Endometrial microvascular endothelial cells (primary cell): ENCODE data around the gene GAPT. TPM values are rescaled to one million over a fixed set of nuclear protein-coding genes. Genes with fewer than 3 reads are reported as not detected.
"Not testable (repeated sequence)": the region's sequence is repeated elsewhere in the genome, so short reads cannot be mapped to it uniquely, and the experiment has no call there.

Experiments used
- in situ Hi-C: cut with HindIII; loops from 2 replicates; pipeline ENCODE4 v1.10.0; 2017; ENCODE audit warnings: low sequenced_read_pairs, low pct_unique_long_range_greater_than_20kb; ENCODE audit errors: inconsistent ontology term
- total RNA-seq: library from RNA; depleted of rRNA; stranded (reverse); fragments of >200 nt; gene quantifications from one replicate; pipeline ENCODE4 v1.2.3, GENCODE V29; 2015; ENCODE audit errors: inconsistent ontology term

GAPT gene
- total RNA-seq, 1 donor from 2014 or later, result not detected

DNA sequence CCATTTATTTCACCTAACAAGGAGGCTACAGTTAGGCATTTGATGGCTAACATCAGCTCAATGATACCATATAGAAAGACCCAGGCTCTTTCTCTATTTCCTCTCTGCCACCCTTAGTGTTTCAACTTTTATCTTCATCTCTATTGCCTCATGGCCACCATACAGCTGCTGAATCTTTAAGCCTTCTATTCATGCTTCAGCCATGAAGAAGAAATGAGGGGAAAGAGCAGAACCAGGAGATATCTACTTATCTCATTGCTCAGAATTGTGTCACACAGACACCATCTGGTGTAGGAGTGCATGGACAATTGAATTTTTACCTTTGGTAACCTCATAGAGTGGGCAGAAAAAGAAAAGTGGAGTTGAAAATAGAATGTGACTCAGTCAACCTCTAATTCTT is 6.7 kb downstream of the GAPT start:
- in situ Hi-C loops, result no loop called here

GRCh38 chr5:58498340-58498942 is 7.2 kb downstream of the GAPT start:
- in situ Hi-C loops, result no loop called here

DNA sequence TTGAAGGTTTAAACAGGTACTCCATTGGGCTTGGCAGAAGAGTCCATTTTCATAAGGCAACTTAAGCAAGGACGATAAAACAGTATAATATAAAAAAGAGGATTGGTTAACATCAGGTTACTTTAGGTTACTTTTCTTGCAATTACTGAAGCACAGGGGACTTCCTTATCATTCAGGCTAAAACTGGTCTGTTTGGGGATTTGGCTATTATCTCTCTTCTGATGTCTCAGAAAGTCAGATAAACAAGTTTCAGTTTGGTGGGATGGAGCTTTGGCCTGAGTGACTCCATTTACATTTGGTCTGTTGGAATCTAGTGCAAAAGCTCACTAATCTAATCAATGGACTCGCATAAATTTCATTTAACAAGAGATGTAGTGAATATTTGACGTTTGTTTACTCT is 8.0 kb downstream of the GAPT start:
- in situ Hi-C loops, result no loop called here

- in situ Hi-C loops, result no loop called here
Observed at GRCh38 chr5:58499941-58500340, 8.7 kb downstream of the GAPT start.

- in situ Hi-C loops, result no loop called here
Observed at GRCh38 chr5:58501778-58502417, 10.7 kb downstream of the GAPT start.

GRCh38 chr5:58503390-58504046 is 12.3 kb downstream of the GAPT start:
- in situ Hi-C loops, result no loop called here

GRCh38 chr5:58504766-58505165 is 13.5 kb downstream of the GAPT start:
- in situ Hi-C loops, result no loop called here

- in situ Hi-C loops, result no loop called here
Observed at GRCh38 chr5:58505502-58505901, 14.3 kb downstream of the GAPT start.

DNA sequence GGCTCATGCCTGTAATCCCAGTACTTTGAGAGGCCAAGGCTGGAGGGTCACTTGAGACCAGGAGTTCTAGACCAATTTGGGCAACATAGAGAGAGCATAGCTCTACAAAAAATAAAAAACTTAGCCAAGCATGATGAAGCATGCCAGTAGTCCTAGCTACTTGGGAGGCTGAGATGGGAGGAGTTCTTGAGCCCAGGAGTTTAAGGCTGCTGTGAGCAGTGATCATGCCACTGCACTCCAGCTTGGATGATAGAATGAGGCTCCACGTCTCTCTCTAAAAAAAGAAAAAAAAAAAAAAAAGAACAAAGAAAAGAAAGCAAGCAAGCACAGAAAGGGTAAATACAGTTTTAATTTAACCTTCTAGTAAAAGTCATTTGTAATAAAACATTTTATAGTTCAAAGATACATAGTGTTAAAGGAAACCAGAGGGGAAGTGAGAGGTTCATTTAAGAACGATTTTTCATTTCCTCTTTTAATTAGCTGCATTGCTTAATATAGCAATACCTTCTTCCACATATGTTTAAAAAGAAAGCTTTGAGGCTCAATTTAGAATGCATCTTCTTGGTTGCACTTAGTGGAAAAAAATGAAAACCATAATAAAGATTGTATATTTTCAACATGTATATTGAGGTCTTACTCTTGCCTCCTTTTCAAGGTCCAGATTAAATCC is 14.9 kb downstream of the GAPT start:
- in situ Hi-C loops, result no loop called here

DNA sequence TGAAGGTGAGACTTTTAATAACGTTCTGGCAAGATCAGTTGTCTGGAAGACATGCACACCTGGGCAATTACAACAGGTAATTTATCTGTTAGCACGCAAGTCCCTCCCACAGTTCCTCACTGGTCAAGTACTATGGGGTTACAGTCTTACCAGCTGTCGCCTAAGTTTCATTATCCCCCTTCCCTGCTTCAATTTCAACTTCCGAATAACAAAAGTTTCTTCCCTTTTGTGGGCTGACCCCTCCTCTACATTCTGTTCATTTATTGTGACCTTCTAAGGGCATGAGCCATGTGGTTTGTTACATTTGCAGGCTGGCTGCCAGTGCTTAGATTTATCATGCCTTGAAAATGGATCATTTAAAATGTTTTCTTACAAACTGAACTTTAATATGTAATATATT is 16.5 kb downstream of the GAPT start:
- in situ Hi-C loops, result no loop called here

- in situ Hi-C loops, result no loop called here
Observed at GRCh38 chr5:58517198-58517597, 26.0 kb downstream of the GAPT start.

GRCh38 chr5:58523956-58524355 is 32.7 kb downstream of the GAPT start:
- in situ Hi-C loops, result no loop called here

- in situ Hi-C loops, result no loop called here
Observed at GRCh38 chr5:58524571-58524970, 33.3 kb downstream of the GAPT start.

DNA sequence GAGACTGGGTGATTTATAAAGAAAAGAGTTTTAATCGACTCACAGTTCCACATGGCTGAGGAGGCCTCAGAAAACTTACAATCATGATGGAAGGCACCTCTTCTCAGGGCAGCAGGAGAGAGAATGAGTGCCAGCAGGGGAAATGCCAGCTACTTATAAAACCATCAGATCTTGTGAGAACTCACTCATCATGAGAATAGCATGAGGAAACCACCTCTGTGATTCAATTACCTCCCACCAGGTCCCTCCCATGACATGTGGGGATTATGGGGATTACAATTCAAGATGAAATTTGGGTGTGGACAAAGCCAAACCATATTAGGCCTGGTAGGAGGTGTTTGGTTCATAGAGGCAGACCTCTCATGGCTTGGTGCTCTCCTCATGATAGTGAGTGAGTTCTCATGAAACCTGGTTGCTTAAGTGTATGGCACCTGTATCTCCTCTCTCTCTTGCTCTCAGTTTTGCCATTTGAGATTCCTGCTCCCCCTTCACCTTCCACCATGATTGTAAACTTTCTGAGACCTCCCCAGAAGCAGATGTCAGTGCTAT is 39.8 kb downstream of the GAPT start:
- in situ Hi-C loops, result no loop called here

GRCh38 chr5:58541935-58542334 is 50.7 kb downstream of the GAPT start:
- in situ Hi-C loops, result not testable (repeated sequence)

- in situ Hi-C loops, result no loop called here
Observed at GRCh38 chr5:58542709-58543108, 51.5 kb downstream of the GAPT start.

DNA sequence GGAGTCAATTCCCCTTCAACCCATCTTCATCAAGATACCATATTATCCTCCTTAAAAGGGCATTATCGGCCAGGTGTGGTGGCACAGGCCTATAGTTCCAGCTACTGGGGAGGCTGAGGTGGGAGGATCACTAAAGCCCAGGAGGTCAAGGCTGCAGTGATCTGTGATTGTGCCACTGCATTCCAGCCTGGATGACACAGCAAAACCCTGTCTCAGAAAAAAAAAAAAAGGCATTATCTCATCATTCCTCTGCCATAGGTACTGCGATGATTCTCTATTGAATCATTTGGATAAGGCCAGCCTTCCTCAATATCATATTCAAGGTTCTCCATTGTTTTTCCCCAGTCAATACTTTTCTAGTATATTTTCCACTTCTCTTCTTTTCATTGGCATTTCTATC is 52.5 kb downstream of the GAPT start:
- in situ Hi-C loops, result no loop called here

- in situ Hi-C loops, result no loop called here
Observed at GRCh38 chr5:58544195-58544594, 53.0 kb downstream of the GAPT start.

GRCh38 chr5:58544926-58545325 is 53.7 kb downstream of the GAPT start:
- in situ Hi-C loops, result no loop called here

- in situ Hi-C loops, result no loop called here
Observed at GRCh38 chr5:58545912-58546311, 54.7 kb downstream of the GAPT start.
